HG02970 (cell line): ENCODE results near the gene ADAMTS10.
A peak's percentile ranks its signal among the peaks of the same experiment; 100 is the strongest.
"Not testable (repeated sequence)": the region's sequence is repeated elsewhere in the genome, so short reads cannot be mapped to it uniquely, and the experiment has no call there.

ENCODE experiments used
- ATAC-seq: cut with Tn5 transposase; IDR thresholded peaks from one replicate; pipeline ENCODE4 v1.9.1; 2021; ENCODE audit warnings: mild to moderate bottlenecking, moderate library complexity, moderate number of reproducible peaks; ENCODE audit not compliant: unreplicated experiment, low FRiP score

Gene ADAMTS10

GRCh38 chr19:8596168-8596567 lies 14.3 kb downstream of the ADAMTS10 start:
- no peak for ATAC-seq

GRCh38 chr19:8595651-8596050 lies 14.9 kb downstream of the ADAMTS10 start:
- no peak for ATAC-seq

GRCh38 chr19:8593931-8594330 lies 16.6 kb downstream of the ADAMTS10 start:
- no peak for ATAC-seq

- ATAC-seq, result no peak
Measured at GRCh38 chr19:8592231-8593009, 18.1 kb downstream of the ADAMTS10 start.

GRCh38 chr19:8589177-8589714 lies 21.3 kb downstream of the ADAMTS10 start:
- ATAC-seq, result no peak

- no peak for ATAC-seq
Measured at GRCh38 chr19:8585894-8586750, 24.4 kb downstream of the ADAMTS10 start.

- no peak for ATAC-seq
Measured at GRCh38 chr19:8584965-8585893, 25.3 kb downstream of the ADAMTS10 start.

GRCh38 chr19:8580710-8581281 lies 29.7 kb downstream of the ADAMTS10 start:
- ATAC-seq, result no peak

- ATAC-seq, result no peak
Measured at GRCh38 chr19:8578642-8579265, 31.8 kb downstream of the ADAMTS10 start.

- no peak for ATAC-seq
Measured at GRCh38 chr19:8577741-8578140, 32.8 kb downstream of the ADAMTS10 start.

GRCh38 chr19:8577247-8577646 lies 33.3 kb downstream of the ADAMTS10 start, which contains the start of gene MYO1F:
Gene MYO1F (minus strand): TSS chr19:8577442. CDS start chr19:8577309, 133 bp downstream.
- ATAC-seq, result no peak

GRCh38 chr19:8576273-8576993 lies 34.1 kb downstream of the ADAMTS10 start:
- no peak for ATAC-seq

- no peak for ATAC-seq
Measured at GRCh38 chr19:8575467-8575997, 35.0 kb downstream of the ADAMTS10 start.

- ATAC-seq, result not testable (repeated sequence)
Measured at GRCh38 chr19:8574619-8574922, 35.9 kb downstream of the ADAMTS10 start.

GRCh38 chr19:8573316-8573715 lies 37.2 kb downstream of the ADAMTS10 start:
- ATAC-seq, result no peak

- no peak for ATAC-seq
Measured at GRCh38 chr19:8571006-8571411, 39.5 kb downstream of the ADAMTS10 start.

GRCh38 chr19:8569066-8569771 lies 41.3 kb downstream of the ADAMTS10 start:
- ATAC-seq, result peak; percentile 60
